IMR-90 (cell line): ENCODE measurements around the gene GCGR.

Source experiments
- BHLHE40 ChIP-seq: fragments of 150-350 bp; IDR thresholded peaks from 2 replicates; pipeline ENCODE4 v1.6.1; 2016; ENCODE audit warnings: mild to moderate bottlenecking, low read depth, low read length
- CHD1 ChIP-seq: IDR thresholded peaks from 2 replicates; pipeline ENCODE4 v1.6.1; 2012; ENCODE audit warnings: low read depth, low read length, improper control_type of control experiment
- MAZ ChIP-seq: IDR thresholded peaks from 2 replicates; pipeline ENCODE4 v1.6.1; 2012; ENCODE audit warnings: low read depth, mild to moderate bottlenecking, low read length, improper control_type of control experiment, moderate library complexity, borderline replicate concordance
- MXI1 ChIP-seq: IDR thresholded peaks from 2 replicates; pipeline ENCODE4 v1.6.1; 2012; ENCODE audit warnings: low read depth, mild to moderate bottlenecking, low read length, moderate library complexity, borderline replicate concordance
- POLR2A ChIP-seq: IDR thresholded peaks from 2 replicates; pipeline ENCODE4 v1.6.1; 2012; ENCODE audit warnings: mild to moderate bottlenecking, low read depth, low read length
- RAD21 ChIP-seq: IDR thresholded peaks from 2 replicates; pipeline ENCODE4 v1.6.1; 2012; ENCODE audit warnings: low read length, improper control_type of control experiment
- RCOR1 ChIP-seq: IDR thresholded peaks from 2 replicates; pipeline ENCODE4 v1.6.1; 2012; ENCODE audit warnings: mild to moderate bottlenecking, low read length, improper control_type of control experiment; ENCODE audit not compliant: insufficient replicate concordance
- SMC3 ChIP-seq: fragments of 150-350 bp; IDR thresholded peaks from 2 replicates; pipeline ENCODE4 v1.6.1; 2016; ENCODE audit warnings: low read depth, mild to moderate bottlenecking, antibody characterized with exemption, low read length, moderate library complexity
- USF2 ChIP-seq: fragments of 150-350 bp; IDR thresholded peaks from 2 replicates; pipeline ENCODE4 v1.6.1; 2017; ENCODE audit warnings: mild to moderate bottlenecking, antibody characterized with exemption, low read length, low read depth
- TF ChIP-seq, protein P1 (sequence below): conservative IDR thresholded peaks from 2 replicates; pipeline ENCODE4 v1.5.1; 2012; ENCODE audit warnings: mild to moderate bottlenecking, low read depth, low read length, improper control_type of control experiment

- TF ChIP-seq, protein P1, sequence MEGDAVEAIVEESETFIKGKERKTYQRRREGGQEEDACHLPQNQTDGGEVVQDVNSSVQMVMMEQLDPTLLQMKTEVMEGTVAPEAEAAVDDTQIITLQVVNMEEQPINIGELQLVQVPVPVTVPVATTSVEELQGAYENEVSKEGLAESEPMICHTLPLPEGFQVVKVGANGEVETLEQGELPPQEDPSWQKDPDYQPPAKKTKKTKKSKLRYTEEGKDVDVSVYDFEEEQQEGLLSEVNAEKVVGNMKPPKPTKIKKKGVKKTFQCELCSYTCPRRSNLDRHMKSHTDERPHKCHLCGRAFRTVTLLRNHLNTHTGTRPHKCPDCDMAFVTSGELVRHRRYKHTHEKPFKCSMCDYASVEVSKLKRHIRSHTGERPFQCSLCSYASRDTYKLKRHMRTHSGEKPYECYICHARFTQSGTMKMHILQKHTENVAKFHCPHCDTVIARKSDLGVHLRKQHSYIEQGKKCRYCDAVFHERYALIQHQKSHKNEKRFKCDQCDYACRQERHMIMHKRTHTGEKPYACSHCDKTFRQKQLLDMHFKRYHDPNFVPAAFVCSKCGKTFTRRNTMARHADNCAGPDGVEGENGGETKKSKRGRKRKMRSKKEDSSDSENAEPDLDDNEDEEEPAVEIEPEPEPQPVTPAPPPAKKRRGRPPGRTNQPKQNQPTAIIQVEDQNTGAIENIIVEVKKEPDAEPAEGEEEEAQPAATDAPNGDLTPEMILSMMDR = no peak
- no peak for TF ChIP-seq MAZ
- TF ChIP-seq POLR2A = no peak
- no peak for TF ChIP-seq CHD1
- TF ChIP-seq MXI1 = no peak
- TF ChIP-seq BHLHE40 = no peak
- TF ChIP-seq RCOR1 = no peak
- no peak for TF ChIP-seq SMC3
- no peak for TF ChIP-seq RAD21
- no peak for TF ChIP-seq USF2
These were observed 22.0 kb downstream of the GCGR start for GRCh38 chr17:81825841-81826466.
